K562 (cell line): ENCODE data around the gene HS3ST3A1. TPM values are rescaled to one million over a fixed set of nuclear protein-coding genes. Genes with fewer than 3 reads are reported as not detected.
A peak's percentile ranks its signal among the peaks of the same experiment; 100 is the strongest.

Experiments
- ATAC-seq: fragments of 200-7000 bp; cut with Tn5 transposase; 3 replicates; pipeline ENCODE4 v1.9.1; 2020; ENCODE audit warnings: moderate library complexity
- BruUV-seq: library from RNA; stranded (reverse); fragments of 400-500 nt; replicated peaks from 2 replicates; lab custom pipeline; 2021; lab: Mats Ljungman, UMichigan
- CTCF ChIA-PET: fragments of 300-600 bp; formaldehyde crosslinking; extraction: SDS; loops from one replicate; lab custom pipeline; 2021; ENCODE audit warnings: low intra/inter-chr PET ratio; lab: Yijun Ruan, JAX
- POLR2A ChIA-PET: fragments of 300-600, 350-650 bp; sonication (Branson Sonifier 250); formaldehyde crosslinking; extraction: SDS; loops from one replicate; lab custom pipeline; 2021; ENCODE audit warnings: antibody characterized with exemption, inconsistent platforms; lab: Yijun Ruan, JAX
- DNase-seq, 4 experiments: peaks; one replicate each; pipeline versions ENCODE4 v3.0.0 to v3.0.0-alpha.2; 2011 to 2018; ENCODE audit warnings: low spot score in 3 of 4, mixed read lengths in 3 of 4; ENCODE audit errors: extremely low read depth in 1 of 4
- FAIRE-seq: peaks from 2 replicates; lab custom pipeline; 2011; peaks lifted over from hg19 to GRCh38; lab: Jason Lieb, UNC
- H2AFZ ChIP-seq: 2 replicates; pipeline ENCODE4 v1.6.0; 2011; ENCODE audit warnings: low read depth, low read length, control low read depth, inconsistent platforms
- H3K27ac ChIP-seq: fragments of 200-600 bp; 3 replicates; pipeline ENCODE4 v1.8.0; 2011; ENCODE audit warnings: low read depth, mild to moderate bottlenecking, control low read depth, inconsistent platforms, low read length, moderate library complexity, mixed read lengths; ENCODE audit errors: extremely low read depth
- H3K27me3 ChIP-seq, 2 experiments: fragments of 300-600 bp in 1 of 2; 2 replicates in 1 of 2; 3 replicates in 1 of 2; pipeline versions ENCODE4 v1.6.0 to v1.8.0; 2011; ENCODE audit warnings: inconsistent platforms in 2 of 2, low read length in 2 of 2, mild to moderate bottlenecking in 1 of 2, mixed read lengths in 1 of 2, moderate library complexity in 1 of 2; ENCODE audit not compliant: control insufficient read depth in 2 of 2, insufficient read depth in 2 of 2
- H3K36me3 ChIP-seq: fragments of 300-600 bp; 3 replicates; pipeline ENCODE4 v1.8.0; 2011; ENCODE audit warnings: mild to moderate bottlenecking, low read length, inconsistent platforms; ENCODE audit not compliant: control insufficient read depth, insufficient read depth
- H3K4me1 ChIP-seq, 2 experiments: fragments of 200-600 bp in 1 of 2; replicated peaks in 1 of 2; 2 replicates in 1 of 2; 3 replicates in 1 of 2; pipeline versions ENCODE4 v1.5.1 to v1.8.0; 2011; ENCODE audit warnings: inconsistent platforms in 2 of 2, low read length in 2 of 2, mild to moderate bottlenecking in 1 of 2, mixed read lengths in 1 of 2, moderate library complexity in 1 of 2; ENCODE audit not compliant: control insufficient read depth in 2 of 2, insufficient read depth in 2 of 2
- H3K4me2 ChIP-seq: 2 replicates; pipeline ENCODE4 v1.6.1; 2011; ENCODE audit warnings: low read length, control low read depth, inconsistent platforms, mixed read lengths; ENCODE audit not compliant: insufficient read depth
- H3K4me3 ChIP-seq: fragments of 200-600 bp; sonication (generic), shearing (Covaris generic); 2 replicates; pipeline ENCODE4 v1.5.1; 2016; ENCODE audit warnings: control low read depth, inconsistent platforms
- H3K79me2 ChIP-seq: fragments of 200-600 bp; 3 replicates; pipeline ENCODE4 v1.8.0; 2011; ENCODE audit warnings: low read length, inconsistent platforms; ENCODE audit not compliant: control insufficient read depth, insufficient read depth
- H3K9ac ChIP-seq, 2 experiments: 2 replicates each; pipeline versions ENCODE4 v1.6.0 to v1.6.1; 2011; ENCODE audit warnings: low read depth in 2 of 2, low read length in 2 of 2, control low read depth in 1 of 2, inconsistent platforms in 1 of 2, mild to moderate bottlenecking in 1 of 2, mixed read lengths in 1 of 2; ENCODE audit not compliant: insufficient read depth in 1 of 2
- H3K9me1 ChIP-seq: one replicate; pipeline ENCODE4 v1.6.0; 2011; ENCODE audit warnings: inconsistent platforms, mild to moderate bottlenecking, low read length, moderate library complexity; ENCODE audit not compliant: control insufficient read depth, insufficient read depth
- H3K9me3 ChIP-seq: replicated peaks from 2 replicates; pipeline ENCODE4 v1.5.1; 2011; ENCODE audit warnings: low read depth, low read length, inconsistent platforms; ENCODE audit not compliant: control insufficient read depth, insufficient read depth
- H4K20me1 ChIP-seq: replicated peaks from 2 replicates; pipeline ENCODE4 v1.6.1; 2011; ENCODE audit warnings: low read length, inconsistent platforms, mixed read lengths; ENCODE audit not compliant: control insufficient read depth, insufficient read depth
- BRD9 ChIP-seq: fragments of 450-650 bp; IDR thresholded peaks from 2 replicates; pipeline ENCODE4 v1.6.1; 2018; ENCODE audit warnings: low read depth; ENCODE audit not compliant: partially characterized antibody
- ETV1 ChIP-seq: fragments of 450-650 bp; conservative IDR thresholded peaks from 2 replicates; pipeline ENCODE4 v1.6.1; 2016; ENCODE audit warnings: missing genetic modification characterization, control low read depth, low read depth, missing compliant biosample characterization
- NCOA6 ChIP-seq: fragments of 450-650 bp; IDR thresholded peaks from 2 replicates; pipeline ENCODE4 v1.6.1; 2017; ENCODE audit warnings: mild to moderate bottlenecking
- PPARD ChIP-seq: fragments of 250-450 bp; sonication (Bioruptor Pico); IDR thresholded peaks from 2 replicates; pipeline ENCODE4 v1.8.0; 2022; ENCODE audit warnings: inconsistent platforms, mild to moderate bottlenecking, moderate library complexity
- ZNF589 ChIP-seq: fragments of 200-800 bp; sonication (Bioruptor generic); IDR thresholded peaks from 2 replicates; pipeline ENCODE4 v1.6.1; 2016; ENCODE audit warnings: low read depth, missing genetic modification characterization, missing compliant biosample characterization
- ZNF766 ChIP-seq: fragments of 200-800 bp; sonication (Bioruptor generic); conservative IDR thresholded peaks from 2 replicates; pipeline ENCODE4 v1.6.1; 2016; ENCODE audit warnings: missing genetic modification characterization, missing compliant biosample characterization
- WGBS: fragments of 100-300 bp; shearing (Covaris generic); methylation state at CpG from one replicate; pipeline ENCODE4 v1.1.6; 2016; ENCODE audit warnings: low coverage, mixed read lengths; ENCODE audit not compliant: insufficient coverage; ENCODE audit errors: missing lambda C conversion rate; 5-methylcytosine and 5-hydroxymethylcytosine counted together
- in situ Hi-C: fragments of 300-500 bp; cut with MboI; formaldehyde crosslinking; loops from 4 replicates; pipeline ENCODE4 v1.15.0; 2018; ENCODE audit warnings: inconsistent platforms, mixed read lengths
- intact Hi-C: fragments of 100-400 bp; cut with micrococcal nuclease; formaldehyde crosslinking; loops from 2 replicates; pipeline ENCODE4 v1.14.2; 2022
- polyA plus RNA-seq, 8 experiments: library from polyadenylated mRNA; depleted of rRNA in 4 of 8; stranded (reverse) in 5 of 8; unstranded in 3 of 8; fragments of >200 nt; fragmentation: Nextera tagmentation in 2 of 8; fragmentation: Illumina TruSeq in 1 of 8; extraction: Ambion mirVana in 2 of 8; extraction: Trizol in 1 of 8; gene quantifications; 2 replicates each; pipeline versions ENCODE4 v1.2.1 to v1.2.3, GENCODE V29; 2011 to 2014; ENCODE audit warnings: inconsistent platforms in 1 of 8, missing spikeins in 1 of 8
- total RNA-seq, 7 experiments: library from RNA; depleted of rRNA in 6 of 7; stranded (reverse); fragments of >200 nt in 6 of 7; fragmentation: Illumina TruSeq in 2 of 7; extraction: Trizol in 2 of 7; gene quantifications; 2 replicates each; pipeline versions ENCODE4 v1.2.1 to v1.2.3, GENCODE V29; 2011 to 2021; ENCODE audit warnings: low replicate concordance in 1 of 7
- TF ChIP-seq, protein P1 (sequence below), 3 experiments: IDR thresholded peaks in 2 of 3; conservative IDR thresholded peaks in 1 of 3; 2 replicates each; pipeline ENCODE4 v1.5.1; 2011 to 2012; ENCODE audit warnings: low read length in 3 of 3, mild to moderate bottlenecking in 3 of 3, control low read depth in 2 of 3, improper control_type of control experiment in 1 of 3, inconsistent platforms in 1 of 3, low read depth in 1 of 3, mixed read lengths in 1 of 3, moderate library complexity in 1 of 3; ENCODE audit not compliant: insufficient read depth in 2 of 3
- TF ChIP-seq, protein P2 (sequence below): fragments of 450-650 bp; IDR thresholded peaks from 2 replicates; pipeline ENCODE4 v1.6.1; 2017; ENCODE audit warnings: antibody characterized with exemption, mild to moderate bottlenecking
- TF ChIP-seq, protein P3 (sequence below): sonication (generic); IDR thresholded peaks from 2 replicates; pipeline ENCODE4 v1.6.1; 2016

Gene HS3ST3A1
- total and polyA plus RNA-seq, 9 of the 15 experiments (the other 6 are each of a cell fraction or from before 2014, with no cell fraction given) = 0.25 to 14.8 (median 2.3) TPM

DNA sequence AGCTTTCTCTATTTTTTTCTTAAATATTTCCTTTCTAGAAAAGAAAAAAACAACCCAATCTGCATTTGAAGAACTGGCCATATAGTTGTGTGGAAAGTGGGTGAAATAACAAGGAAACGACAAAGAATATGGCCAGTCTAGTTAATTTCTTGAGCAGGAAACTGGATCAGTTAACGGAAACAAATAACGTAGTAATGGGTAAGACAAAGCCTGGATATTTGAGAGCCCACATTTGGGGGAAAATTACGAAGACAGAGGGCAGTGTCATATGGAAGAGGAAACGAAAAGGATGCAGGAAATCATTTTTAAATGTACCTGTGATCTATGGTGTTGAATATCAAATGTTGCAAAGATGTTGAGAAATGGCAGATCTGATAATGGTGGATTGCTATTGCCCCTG lies 78.6 kb downstream of the HS3ST3A1 start:
- WGBS = 2% methylated on average over 5 of the region's 5 CpGs
- H3K27me3 ChIP-seq = no peaks in the 10 kb centered on the region
- DNase-seq = no peak
- H3K4me1 ChIP-seq = peaks cover 8 to 25% of the 10 kb centered on the region in 2 experiments
- intact Hi-C loops (no loop called here), in situ Hi-C loops (no loop called here)
- POLR2A ChIA-PET = interaction anchor here (0.9 kb wide), 1 partner anchor 10 kb away, joined by 4 read pairs; no protein-coding TSS in a partner anchor
- BruUV-seq = no TSS peak
- H3K36me3 ChIP-seq = peaks cover 5% of the 10 kb centered on the region; the same call in 2 of the 3 replicates
- CTCF ChIA-PET = no interaction called here
- peaks cover 29% of the 10 kb centered on the region; the same call in 2 of the 3 replicates for H3K79me2 ChIP-seq
- H3K4me2 ChIP-seq = peak overlapping the region; percentile 61
- peak overlapping the region in 1 of 2 experiments; percentile 60; a peak in 2 of 4 replicates for H3K9ac ChIP-seq
- TF ChIP-seq, protein P1, sequence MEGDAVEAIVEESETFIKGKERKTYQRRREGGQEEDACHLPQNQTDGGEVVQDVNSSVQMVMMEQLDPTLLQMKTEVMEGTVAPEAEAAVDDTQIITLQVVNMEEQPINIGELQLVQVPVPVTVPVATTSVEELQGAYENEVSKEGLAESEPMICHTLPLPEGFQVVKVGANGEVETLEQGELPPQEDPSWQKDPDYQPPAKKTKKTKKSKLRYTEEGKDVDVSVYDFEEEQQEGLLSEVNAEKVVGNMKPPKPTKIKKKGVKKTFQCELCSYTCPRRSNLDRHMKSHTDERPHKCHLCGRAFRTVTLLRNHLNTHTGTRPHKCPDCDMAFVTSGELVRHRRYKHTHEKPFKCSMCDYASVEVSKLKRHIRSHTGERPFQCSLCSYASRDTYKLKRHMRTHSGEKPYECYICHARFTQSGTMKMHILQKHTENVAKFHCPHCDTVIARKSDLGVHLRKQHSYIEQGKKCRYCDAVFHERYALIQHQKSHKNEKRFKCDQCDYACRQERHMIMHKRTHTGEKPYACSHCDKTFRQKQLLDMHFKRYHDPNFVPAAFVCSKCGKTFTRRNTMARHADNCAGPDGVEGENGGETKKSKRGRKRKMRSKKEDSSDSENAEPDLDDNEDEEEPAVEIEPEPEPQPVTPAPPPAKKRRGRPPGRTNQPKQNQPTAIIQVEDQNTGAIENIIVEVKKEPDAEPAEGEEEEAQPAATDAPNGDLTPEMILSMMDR (IDR thresholded peaks at IDR 0.05 in 2 of 3, conservative IDR thresholded peaks at IDR 0.05 in 1 of 3; ENCODE audit: insufficient read depth in 2 of 3, low read depth in 1 of 3, low read length in 3 of 3) = 0 out of 6 replicates have a peak, but pooled peaks of 1 of the 3 experiments have one; percentile 6
- TF ChIP-seq ETV1 (tag) = 0 out of 2 replicates have a peak, but pooled peaks have one; percentile 36
- peak; percentile 28 for TF ChIP-seq BRD9
- TF ChIP-seq PPARD = no peak
- TF ChIP-seq, protein P2, sequence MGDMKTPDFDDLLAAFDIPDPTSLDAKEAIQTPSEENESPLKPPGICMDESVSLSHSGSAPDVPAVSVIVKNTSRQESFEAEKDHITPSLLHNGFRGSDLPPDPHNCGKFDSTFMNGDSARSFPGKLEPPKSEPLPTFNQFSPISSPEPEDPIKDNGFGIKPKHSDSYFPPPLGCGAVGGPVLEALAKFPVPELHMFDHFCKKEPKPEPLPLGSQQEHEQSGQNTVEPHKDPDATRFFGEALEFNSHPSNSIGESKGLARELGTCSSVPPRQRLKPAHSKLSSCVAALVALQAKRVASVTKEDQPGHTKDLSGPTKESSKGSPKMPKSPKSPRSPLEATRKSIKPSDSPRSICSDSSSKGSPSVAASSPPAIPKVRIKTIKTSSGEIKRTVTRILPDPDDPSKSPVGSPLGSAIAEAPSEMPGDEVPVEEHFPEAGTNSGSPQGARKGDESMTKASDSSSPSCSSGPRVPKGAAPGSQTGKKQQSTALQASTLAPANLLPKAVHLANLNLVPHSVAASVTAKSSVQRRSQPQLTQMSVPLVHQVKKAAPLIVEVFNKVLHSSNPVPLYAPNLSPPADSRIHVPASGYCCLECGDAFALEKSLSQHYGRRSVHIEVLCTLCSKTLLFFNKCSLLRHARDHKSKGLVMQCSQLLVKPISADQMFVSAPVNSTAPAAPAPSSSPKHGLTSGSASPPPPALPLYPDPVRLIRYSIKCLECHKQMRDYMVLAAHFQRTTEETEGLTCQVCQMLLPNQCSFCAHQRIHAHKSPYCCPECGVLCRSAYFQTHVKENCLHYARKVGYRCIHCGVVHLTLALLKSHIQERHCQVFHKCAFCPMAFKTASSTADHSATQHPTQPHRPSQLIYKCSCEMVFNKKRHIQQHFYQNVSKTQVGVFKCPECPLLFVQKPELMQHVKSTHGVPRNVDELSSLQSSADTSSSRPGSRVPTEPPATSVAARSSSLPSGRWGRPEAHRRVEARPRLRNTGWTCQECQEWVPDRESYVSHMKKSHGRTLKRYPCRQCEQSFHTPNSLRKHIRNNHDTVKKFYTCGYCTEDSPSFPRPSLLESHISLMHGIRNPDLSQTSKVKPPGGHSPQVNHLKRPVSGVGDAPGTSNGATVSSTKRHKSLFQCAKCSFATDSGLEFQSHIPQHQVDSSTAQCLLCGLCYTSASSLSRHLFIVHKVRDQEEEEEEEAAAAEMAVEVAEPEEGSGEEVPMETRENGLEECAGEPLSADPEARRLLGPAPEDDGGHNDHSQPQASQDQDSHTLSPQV = peak; percentile 50; the same call in 1 of the 2 replicates
- TF ChIP-seq, protein P3, sequence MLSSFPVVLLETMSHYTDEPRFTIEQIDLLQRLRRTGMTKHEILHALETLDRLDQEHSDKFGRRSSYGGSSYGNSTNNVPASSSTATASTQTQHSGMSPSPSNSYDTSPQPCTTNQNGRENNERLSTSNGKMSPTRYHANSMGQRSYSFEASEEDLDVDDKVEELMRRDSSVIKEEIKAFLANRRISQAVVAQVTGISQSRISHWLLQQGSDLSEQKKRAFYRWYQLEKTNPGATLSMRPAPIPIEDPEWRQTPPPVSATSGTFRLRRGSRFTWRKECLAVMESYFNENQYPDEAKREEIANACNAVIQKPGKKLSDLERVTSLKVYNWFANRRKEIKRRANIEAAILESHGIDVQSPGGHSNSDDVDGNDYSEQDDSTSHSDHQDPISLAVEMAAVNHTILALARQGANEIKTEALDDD = 0 out of 2 replicates have a peak, but pooled peaks have one; percentile 16
- TF ChIP-seq NCOA6 = no peak
- peak; percentile 51; the same call in 1 of the 2 replicates for TF ChIP-seq ZNF766 (CRISPR knock-in tag)
- peak; percentile 57; the same call in 1 of the 2 replicates for TF ChIP-seq ZNF589
- TF ChIP-seq, all 486 proteins: peak for 7
- H3K9me3 ChIP-seq = peaks cover 7% of the 10 kb centered on the region
- FAIRE-seq (no peak), ATAC-seq (peak; percentile 15; the same call in 2 of the 3 replicates)
- H3K4me3 ChIP-seq = no peak overlapping the region
- peak overlapping the region; percentile 81 for H2AFZ ChIP-seq
- H4K20me1 ChIP-seq = no peaks in the 10 kb centered on the region
- peak overlapping the region; percentile 77 for H3K27ac ChIP-seq
- no peaks in the 10 kb centered on the region for H3K9me1 ChIP-seq
